Measurements from ENCODE around the gene PEX5L. TPM values are rescaled to one million over a fixed set of nuclear protein-coding genes. Genes with fewer than 3 reads are reported as not detected.

PEX5L gene
- total RNA-seq, 2 donors from 2014 or later, result 1.1 to 4.1 TPM

GRCh38 chr3:179819379-179819778 lies 217.4 kb downstream of the PEX5L start:
- WGBS, result 43% methylated on average over 3 of the region's 3 CpGs
- H3K4me3 ChIP-seq, result no peak overlapping the region
- no peaks in the 10 kb centered on the region for H3K36me3 ChIP-seq
- no peaks in the 10 kb centered on the region for H3K27me3 ChIP-seq (replicated peaks; ENCODE audit: insufficient read depth)
- TF ChIP-seq POLR2A (IDR thresholded peaks at IDR 0.05) (no peak), POLR2AphosphoS5 (IDR thresholded peaks at IDR 0.05) (no peak)
- no peak overlapping the region for H3K27ac ChIP-seq
- no peak for DNase-seq (ENCODE audit: low spot score)
- intact Hi-C loops (cut with DNase I), result loop anchor here (10.0 kb wide), 1 partner anchor 775 kb away; no protein-coding TSS in a partner anchor
- H3K9me3 ChIP-seq, result no peaks in the 10 kb centered on the region
- H3K4me1 ChIP-seq (replicated peaks), result no peaks in the 10 kb centered on the region

GRCh38 chr3:179812096-179812382 lies 224.7 kb downstream of the PEX5L start:
- H3K9me3 ChIP-seq, result no peaks in the 10 kb centered on the region
- DNase-seq (ENCODE audit: low spot score), result no peak
- intact Hi-C loops (cut with DNase I), result loop anchor here (10.0 kb wide), 1 partner anchor 783 kb away; no protein-coding TSS in a partner anchor
- no peak overlapping the region for H3K4me3 ChIP-seq
- no peaks in the 10 kb centered on the region for H3K27me3 ChIP-seq (replicated peaks; ENCODE audit: insufficient read depth)
- no peaks in the 10 kb centered on the region for H3K36me3 ChIP-seq
- WGBS, result 76% methylated on average over 3 of the region's 3 CpGs
- TF ChIP-seq POLR2AphosphoS5 (IDR thresholded peaks at IDR 0.05) (no peak), POLR2A (IDR thresholded peaks at IDR 0.05) (no peak), CTCF (IDR thresholded peaks at IDR 0.05) (no peak)
- no peak overlapping the region for H3K27ac ChIP-seq
- no peaks in the 10 kb centered on the region for H3K4me1 ChIP-seq (replicated peaks)

- WGBS, result 18% methylated on average over 9 of the region's 9 CpGs
- peak; percentile 25 for DNase-seq (ENCODE audit: low spot score)
- no peaks in the 10 kb centered on the region for H3K36me3 ChIP-seq
- no peak overlapping the region for H3K27ac ChIP-seq
- intact Hi-C loops (cut with DNase I), result loop anchor here (10.0 kb wide), 1 partner anchor 783 kb away; no protein-coding TSS in a partner anchor
- no peaks in the 10 kb centered on the region for H3K27me3 ChIP-seq (replicated peaks; ENCODE audit: insufficient read depth)
- no peak overlapping the region for H3K4me3 ChIP-seq
- no peaks in the 10 kb centered on the region for H3K4me1 ChIP-seq (replicated peaks)
- H3K9me3 ChIP-seq, result no peaks in the 10 kb centered on the region
- TF ChIP-seq POLR2A (IDR thresholded peaks at IDR 0.05) (no peak), CTCF (IDR thresholded peaks at IDR 0.05) (peak in 3 of 4 experiments; percentile 34 to 49 (median 38))
Observed at GRCh38 chr3:179811321-179812095, 225.2 kb downstream of the PEX5L start.

GRCh38 chr3:179809639-179810038 lies 227.1 kb downstream of the PEX5L start:
- intact Hi-C loops (cut with DNase I), result loop anchor here (10.0 kb wide), 1 partner anchor 785 kb away; no protein-coding TSS in a partner anchor
- H3K27ac ChIP-seq, result no peak overlapping the region
- no peaks in the 10 kb centered on the region for H3K36me3 ChIP-seq
- no peaks in the 10 kb centered on the region for H3K4me1 ChIP-seq (replicated peaks)
- no peaks in the 10 kb centered on the region for H3K9me3 ChIP-seq
- H3K4me3 ChIP-seq, result no peak overlapping the region
- H3K27me3 ChIP-seq (replicated peaks; ENCODE audit: insufficient read depth), result no peaks in the 10 kb centered on the region
- no peak for TF ChIP-seq POLR2A (IDR thresholded peaks at IDR 0.05)
- TF ChIP-seq POLR2AphosphoS5 (IDR thresholded peaks at IDR 0.05), result no peak
- TF ChIP-seq CTCF (IDR thresholded peaks at IDR 0.05), result no peak
- DNase-seq (ENCODE audit: low spot score), result no peak

- no peaks in the 10 kb centered on the region for H3K4me1 ChIP-seq (replicated peaks)
- no peaks in the 10 kb centered on the region for H3K27me3 ChIP-seq (replicated peaks; ENCODE audit: insufficient read depth)
- TF ChIP-seq POLR2A (IDR thresholded peaks at IDR 0.05), result no peak
- no peak for TF ChIP-seq POLR2AphosphoS5 (IDR thresholded peaks at IDR 0.05)
- TF ChIP-seq CTCF (IDR thresholded peaks at IDR 0.05), result no peak
- 98% methylated on average over 14 of the region's 14 CpGs for WGBS
- no peaks in the 10 kb centered on the region for H3K36me3 ChIP-seq
- H3K27ac ChIP-seq, result no peak overlapping the region
- no peaks in the 10 kb centered on the region for H3K9me3 ChIP-seq
- no peak for DNase-seq (ENCODE audit: low spot score)
- intact Hi-C loops (cut with DNase I), result no loop called here
- no peak overlapping the region for H3K4me3 ChIP-seq
Observed at GRCh38 chr3:179807588-179807987, 229.1 kb downstream of the PEX5L start.

Measured in prostate gland (tissue), 2 donors.